NB4 (cell line): ENCODE data around the gene SCAPER.

ENCODE experiments used
- CTCF ChIP-seq: IDR thresholded peaks from one replicate; pipeline ENCODE4 v1.5.1; 2012; ENCODE audit warnings: low read depth, low read length
- MYC ChIP-seq: IDR thresholded peaks from 2 replicates; pipeline ENCODE4 v1.6.1; 2011; ENCODE audit warnings: low read depth, low read length
- POLR2A ChIP-seq: IDR thresholded peaks from 2 replicates; pipeline ENCODE4 v1.6.1; 2011; ENCODE audit warnings: mild to moderate bottlenecking; ENCODE audit not compliant: insufficient read length; ENCODE audit errors: extremely low read depth

GRCh38 chr15:76901965-76902364, 3.2 kb downstream of the SCAPER start:
- TF ChIP-seq CTCF (no peak), POLR2A (no peak), MYC (no peak)
